ENCODE measurements around the gene MACF1.

Gene MACF1

DNA sequence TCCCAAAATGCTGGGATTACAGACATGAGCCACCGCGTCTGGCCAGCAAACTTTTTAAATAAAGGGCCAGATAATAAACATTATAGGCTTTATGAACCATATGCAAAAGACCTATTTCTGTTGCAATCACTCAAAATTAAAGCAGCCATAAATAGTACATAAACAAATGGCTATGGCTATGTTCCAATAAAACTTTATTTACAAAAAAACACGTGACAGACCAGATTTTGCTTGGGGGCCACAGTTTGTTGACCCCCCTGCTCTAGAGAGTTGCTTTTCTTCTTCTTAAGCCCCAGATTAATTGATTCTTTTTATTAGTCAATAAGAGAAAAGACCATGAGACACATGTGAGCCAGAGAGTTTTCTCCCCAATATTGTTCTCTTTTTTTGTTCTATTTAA, 138.3 kb downstream of the MACF1 start:
- 100% methylated on average over 1 of the region's 3 CpGs for WGBS
- Histone ChIP-seq H4K91ac (ENCODE audit: low read length) (no peak overlapping the region), H3K79me1 (replicated peaks; ENCODE audit: low read length, poor library complexity, severe bottlenecking) (peaks cover 18% of the 10 kb centered on the region), H2BK15ac (ENCODE audit: low read depth, poor library complexity, severe bottlenecking) (no peak overlapping the region), H3K9me3 (ENCODE audit: control insufficient read depth, low read length) (no peaks in the 10 kb centered on the region), H3K4me2 (ENCODE audit: low read length, poor library complexity, severe bottlenecking) (no peak overlapping the region), H3K9ac (ENCODE audit: low read length) (no peak overlapping the region), H2BK12ac (ENCODE audit: low read length in 2 of 2) (no peak overlapping the region), H3K14ac (ENCODE audit: low read length in 2 of 2) (no peak overlapping the region), H3K27me3 (ENCODE audit: control insufficient read depth in 1 of 2, insufficient read depth in 1 of 2, low read length in 2 of 2) (no peaks in the 10 kb centered on the region), H3K27ac (ENCODE audit: low read length, poor library complexity, severe bottlenecking) (no peak overlapping the region), H3K23ac (ENCODE audit: low read length in 2 of 2) (no peak overlapping the region), H2AFZ (ENCODE audit: low read depth, low read length) (no peak overlapping the region), H3K4me1 (ENCODE audit: control insufficient read depth, insufficient read depth, low read depth, low read length) (peaks cover 3% of the 10 kb centered on the region), H4K8ac (ENCODE audit: low read length) (no peak overlapping the region), H3K4me3 (ENCODE audit: insufficient read depth in 1 of 2, low read depth in 1 of 2, low read length in 2 of 2) (no peak overlapping the region), H2BK5ac (ENCODE audit: low read depth, low read length, poor library complexity, severe bottlenecking) (no peak overlapping the region), H2BK120ac (ENCODE audit: low read depth, low read length) (no peak overlapping the region), H3K4ac (ENCODE audit: low read depth in 1 of 2, low read length in 2 of 2) (no peak overlapping the region), H3K18ac (ENCODE audit: low read depth in 1 of 2, low read length in 2 of 2) (no peak overlapping the region), H2AK5ac (ENCODE audit: low read length, severe bottlenecking) (no peak overlapping the region), H3K36me3 (ENCODE audit: control insufficient read depth in 1 of 2, insufficient read depth in 2 of 2, low read depth in 1 of 2, low read length in 2 of 2) (peaks cover 29 to 80% of the 10 kb centered on the region in 2 experiments)
- no peak for DNase-seq

DNA sequence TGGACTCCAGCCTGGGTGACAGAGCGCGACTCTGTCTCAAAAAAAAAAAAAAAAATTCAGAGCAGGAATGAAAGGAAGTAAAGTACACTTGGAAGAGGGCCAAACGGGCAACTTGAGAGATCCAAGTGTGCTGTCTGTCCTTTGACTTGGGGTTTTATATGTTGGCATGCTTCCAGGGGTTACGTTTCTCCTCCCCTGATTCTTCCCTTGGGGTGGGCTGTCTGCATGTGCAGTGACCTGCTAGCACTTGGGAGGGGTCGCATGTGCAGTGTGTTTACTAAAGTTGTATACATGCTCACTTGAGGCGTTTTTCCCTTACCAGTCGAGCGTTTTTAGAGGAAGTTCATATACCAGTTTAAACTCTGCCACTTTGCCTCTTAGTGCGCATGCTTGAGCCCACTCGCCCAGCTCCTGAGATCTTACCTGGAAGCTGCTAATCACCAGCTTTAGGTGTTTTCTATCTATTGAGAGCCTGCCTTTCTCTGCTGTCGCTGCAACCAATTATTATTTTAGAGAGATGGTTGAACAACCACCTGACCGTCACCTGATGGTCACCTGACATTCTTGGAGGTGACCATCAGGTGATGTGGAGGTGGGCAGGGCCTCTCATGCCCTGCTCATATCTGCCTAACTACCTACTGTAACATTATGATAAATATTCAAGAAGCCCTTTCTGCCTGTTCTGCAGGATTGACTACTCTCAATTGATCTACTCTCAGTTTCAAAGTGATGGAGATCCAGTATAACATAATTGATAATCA, 140.1 kb downstream of the MACF1 start:
- no peak overlapping the region for H3K23ac ChIP-seq (ENCODE audit: low read length in 2 of 2)
- no peak overlapping the region for H3K9ac ChIP-seq (ENCODE audit: low read length)
- peaks cover 3% of the 10 kb centered on the region for H3K4me1 ChIP-seq (ENCODE audit: control insufficient read depth, insufficient read depth, low read depth, low read length)
- DNase-seq = no peak
- H4K91ac ChIP-seq (ENCODE audit: low read length) = no peak overlapping the region
- H3K4me3 ChIP-seq (ENCODE audit: insufficient read depth in 1 of 2, low read depth in 1 of 2, low read length in 2 of 2) = no peak overlapping the region
- no peak overlapping the region for H3K14ac ChIP-seq (ENCODE audit: low read length in 2 of 2)
- H2BK12ac ChIP-seq (ENCODE audit: low read length in 2 of 2) = no peak overlapping the region
- no peak overlapping the region for H2AK5ac ChIP-seq (ENCODE audit: low read length, severe bottlenecking)
- no peaks in the 10 kb centered on the region for H3K27me3 ChIP-seq (ENCODE audit: control insufficient read depth in 1 of 2, insufficient read depth in 1 of 2, low read length in 2 of 2)
- no peak overlapping the region for H2BK15ac ChIP-seq (ENCODE audit: low read depth, poor library complexity, severe bottlenecking)
- 93% methylated on average over 12 of the region's 12 CpGs for WGBS
- H3K4ac ChIP-seq (ENCODE audit: low read depth in 1 of 2, low read length in 2 of 2) = no peak overlapping the region
- no peak overlapping the region for H2BK120ac ChIP-seq (ENCODE audit: low read depth, low read length)
- H3K79me1 ChIP-seq (replicated peaks; ENCODE audit: low read length, poor library complexity, severe bottlenecking) = peaks cover 20% of the 10 kb centered on the region
- no peaks in the 10 kb centered on the region for H3K9me3 ChIP-seq (ENCODE audit: control insufficient read depth, low read length)
- H3K4me2 ChIP-seq (ENCODE audit: low read length, poor library complexity, severe bottlenecking) = no peak overlapping the region
- H3K36me3 ChIP-seq (ENCODE audit: control insufficient read depth in 1 of 2, insufficient read depth in 2 of 2, low read depth in 1 of 2, low read length in 2 of 2) = peaks cover 29 to 81% of the 10 kb centered on the region in 2 experiments
- no peak overlapping the region for H3K27ac ChIP-seq (ENCODE audit: low read length, poor library complexity, severe bottlenecking)
- H4K8ac ChIP-seq (ENCODE audit: low read length) = no peak overlapping the region
- H3K18ac ChIP-seq (ENCODE audit: low read depth in 1 of 2, low read length in 2 of 2) = no peak overlapping the region
- H2AFZ ChIP-seq (ENCODE audit: low read depth, low read length) = no peak overlapping the region
- no peak overlapping the region for H2BK5ac ChIP-seq (ENCODE audit: low read depth, low read length, poor library complexity, severe bottlenecking)

DNA sequence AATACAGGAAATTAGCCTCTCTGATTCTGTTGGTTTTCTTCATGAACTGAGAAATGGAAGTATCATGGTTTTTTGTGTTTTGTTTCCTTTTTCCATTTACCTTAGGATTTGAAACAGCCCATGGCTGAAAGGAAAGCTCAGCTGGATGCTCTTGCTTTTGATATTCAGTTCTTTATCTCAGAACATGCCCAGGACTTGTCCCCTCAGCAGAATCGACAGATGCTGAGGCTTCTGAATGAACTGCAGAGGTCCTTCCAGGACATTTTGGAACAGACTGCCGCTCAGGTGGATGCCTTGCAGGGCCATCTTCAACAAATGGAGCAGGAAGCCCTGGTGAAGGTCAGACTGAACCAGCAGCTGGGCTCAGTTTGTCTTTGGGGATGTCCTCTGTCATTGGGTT, 142.4 kb downstream of the MACF1 start:
- Histone ChIP-seq H3K4ac (ENCODE audit: low read depth in 1 of 2, low read length in 2 of 2) (no peak overlapping the region), H3K79me1 (replicated peaks; ENCODE audit: low read length, poor library complexity, severe bottlenecking) (peaks cover 19% of the 10 kb centered on the region), H3K4me1 (ENCODE audit: control insufficient read depth, insufficient read depth, low read depth, low read length) (peaks cover 3% of the 10 kb centered on the region), H3K14ac (ENCODE audit: low read length in 2 of 2) (no peak overlapping the region), H2BK12ac (ENCODE audit: low read length in 2 of 2) (no peak overlapping the region), H3K36me3 (ENCODE audit: control insufficient read depth in 1 of 2, insufficient read depth in 2 of 2, low read depth in 1 of 2, low read length in 2 of 2) (peaks cover 37 to 81% of the 10 kb centered on the region in 2 experiments), H3K23ac (ENCODE audit: low read length in 2 of 2) (no peak overlapping the region), H2BK15ac (ENCODE audit: low read depth, poor library complexity, severe bottlenecking) (no peak overlapping the region), H3K4me3 (ENCODE audit: insufficient read depth in 1 of 2, low read depth in 1 of 2, low read length in 2 of 2) (no peak overlapping the region), H3K18ac (ENCODE audit: low read depth in 1 of 2, low read length in 2 of 2) (no peak overlapping the region), H2AK5ac (ENCODE audit: low read length, severe bottlenecking) (no peak overlapping the region), H3K27ac (ENCODE audit: low read length, poor library complexity, severe bottlenecking) (peak overlapping the region; percentile 30), H3K9ac (ENCODE audit: low read length) (no peak overlapping the region), H2AFZ (ENCODE audit: low read depth, low read length) (no peak overlapping the region), H2BK120ac (ENCODE audit: low read depth, low read length) (no peak overlapping the region), H3K27me3 (ENCODE audit: control insufficient read depth in 1 of 2, insufficient read depth in 1 of 2, low read length in 2 of 2) (no peaks in the 10 kb centered on the region), H3K4me2 (ENCODE audit: low read length, poor library complexity, severe bottlenecking) (no peak overlapping the region), H2BK5ac (ENCODE audit: low read depth, low read length, poor library complexity, severe bottlenecking) (no peak overlapping the region), H4K91ac (ENCODE audit: low read length) (no peak overlapping the region), H3K9me3 (ENCODE audit: control insufficient read depth, low read length) (no peaks in the 10 kb centered on the region), H4K8ac (ENCODE audit: low read length) (no peak overlapping the region)
- no peak for DNase-seq
- 50% methylated on average over 2 of the region's 2 CpGs for WGBS

DNA sequence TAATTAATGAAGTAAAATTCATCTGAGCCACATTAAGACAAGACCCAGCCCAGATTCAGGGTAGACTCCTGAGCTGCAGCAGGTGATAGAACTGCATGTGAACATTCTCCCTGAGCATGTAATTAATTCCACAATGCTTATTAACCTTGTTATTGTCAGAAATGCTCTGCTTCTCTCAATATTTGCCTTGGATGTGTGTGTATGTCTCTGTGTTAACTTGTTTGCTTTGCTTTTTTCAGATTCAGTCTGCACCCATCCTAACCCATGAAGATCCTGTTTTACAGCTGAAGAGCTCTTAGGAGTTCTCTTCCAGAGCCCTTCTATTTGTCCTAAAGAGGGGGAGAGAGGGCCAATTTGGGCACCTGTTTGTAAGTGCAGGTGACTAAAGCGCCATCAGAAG, 143.8 kb downstream of the MACF1 start:
- Histone ChIP-seq H3K4me3 (ENCODE audit: insufficient read depth in 1 of 2, low read depth in 1 of 2, low read length in 2 of 2) (no peak overlapping the region), H3K4ac (ENCODE audit: low read depth in 1 of 2, low read length in 2 of 2) (no peak overlapping the region), H2BK15ac (ENCODE audit: low read depth, poor library complexity, severe bottlenecking) (no peak overlapping the region), H3K36me3 (ENCODE audit: control insufficient read depth in 1 of 2, insufficient read depth in 2 of 2, low read depth in 1 of 2, low read length in 2 of 2) (peaks cover 46 to 81% of the 10 kb centered on the region in 2 experiments), H2AFZ (ENCODE audit: low read depth, low read length) (no peak overlapping the region), H3K9ac (ENCODE audit: low read length) (no peak overlapping the region), H3K27ac (ENCODE audit: low read length, poor library complexity, severe bottlenecking) (no peak overlapping the region), H4K8ac (ENCODE audit: low read length) (no peak overlapping the region), H3K23ac (ENCODE audit: low read length in 2 of 2) (no peak overlapping the region), H3K18ac (ENCODE audit: low read depth in 1 of 2, low read length in 2 of 2) (no peak overlapping the region), H3K79me1 (replicated peaks; ENCODE audit: low read length, poor library complexity, severe bottlenecking) (peaks cover 24% of the 10 kb centered on the region), H3K9me3 (ENCODE audit: control insufficient read depth, low read length) (no peaks in the 10 kb centered on the region), H2BK120ac (ENCODE audit: low read depth, low read length) (no peak overlapping the region), H4K91ac (ENCODE audit: low read length) (no peak overlapping the region), H2BK5ac (ENCODE audit: low read depth, low read length, poor library complexity, severe bottlenecking) (no peak overlapping the region), H3K14ac (ENCODE audit: low read length in 2 of 2) (no peak overlapping the region), H2BK12ac (ENCODE audit: low read length in 2 of 2) (no peak overlapping the region), H2AK5ac (ENCODE audit: low read length, severe bottlenecking) (no peak overlapping the region), H3K4me2 (ENCODE audit: low read length, poor library complexity, severe bottlenecking) (no peak overlapping the region), H3K4me1 (ENCODE audit: control insufficient read depth, insufficient read depth, low read depth, low read length) (peaks cover 3% of the 10 kb centered on the region), H3K27me3 (ENCODE audit: control insufficient read depth in 1 of 2, insufficient read depth in 1 of 2, low read length in 2 of 2) (no peaks in the 10 kb centered on the region)
- 100% methylated on average over 1 of the region's 1 CpG for WGBS
- no peak for DNase-seq

Measured in mesenchymal stem cell (in vitro differentiated cells and primary cell).